Memory B cell (primary cell): ENCODE measurements around the gene DENND6B.

ENCODE experiments used
- ATAC-seq: fragments of 150-1000 bp; cut with Tn5 transposase; 2 replicates; pipeline ENCODE4 v1.10.0; 2021; ENCODE audit warnings: low read depth, mild to moderate bottlenecking, moderate library complexity
- DNase-seq, 2 donors: peaks; one replicate each; pipeline ENCODE4 v3.0.0; 2022; ENCODE audit warnings: low spot score in 2 of 2
- H3K27ac Mint-ChIP-seq: one replicate; pipeline ENCODE4 v1.8.0; 2022; ENCODE audit warnings: mild to moderate bottlenecking, moderate library complexity, mixed read lengths
- H3K27me3 Mint-ChIP-seq: one replicate; pipeline ENCODE4 v1.8.0; 2022; ENCODE audit warnings: mixed read lengths
- H3K36me3 Mint-ChIP-seq: one replicate; pipeline ENCODE4 v1.8.0; 2022; ENCODE audit warnings: mild to moderate bottlenecking, mixed read lengths
- H3K4me1 Mint-ChIP-seq: one replicate; pipeline ENCODE4 v1.8.0; 2022; ENCODE audit warnings: mixed read lengths
- H3K4me3 Mint-ChIP-seq: one replicate; pipeline ENCODE4 v1.8.0; 2022; ENCODE audit warnings: mild to moderate bottlenecking, moderate library complexity, mixed read lengths
- H3K9me3 Mint-ChIP-seq: one replicate; pipeline ENCODE4 v1.8.0; 2022; ENCODE audit warnings: mixed read lengths

The DENND6B gene

DNA sequence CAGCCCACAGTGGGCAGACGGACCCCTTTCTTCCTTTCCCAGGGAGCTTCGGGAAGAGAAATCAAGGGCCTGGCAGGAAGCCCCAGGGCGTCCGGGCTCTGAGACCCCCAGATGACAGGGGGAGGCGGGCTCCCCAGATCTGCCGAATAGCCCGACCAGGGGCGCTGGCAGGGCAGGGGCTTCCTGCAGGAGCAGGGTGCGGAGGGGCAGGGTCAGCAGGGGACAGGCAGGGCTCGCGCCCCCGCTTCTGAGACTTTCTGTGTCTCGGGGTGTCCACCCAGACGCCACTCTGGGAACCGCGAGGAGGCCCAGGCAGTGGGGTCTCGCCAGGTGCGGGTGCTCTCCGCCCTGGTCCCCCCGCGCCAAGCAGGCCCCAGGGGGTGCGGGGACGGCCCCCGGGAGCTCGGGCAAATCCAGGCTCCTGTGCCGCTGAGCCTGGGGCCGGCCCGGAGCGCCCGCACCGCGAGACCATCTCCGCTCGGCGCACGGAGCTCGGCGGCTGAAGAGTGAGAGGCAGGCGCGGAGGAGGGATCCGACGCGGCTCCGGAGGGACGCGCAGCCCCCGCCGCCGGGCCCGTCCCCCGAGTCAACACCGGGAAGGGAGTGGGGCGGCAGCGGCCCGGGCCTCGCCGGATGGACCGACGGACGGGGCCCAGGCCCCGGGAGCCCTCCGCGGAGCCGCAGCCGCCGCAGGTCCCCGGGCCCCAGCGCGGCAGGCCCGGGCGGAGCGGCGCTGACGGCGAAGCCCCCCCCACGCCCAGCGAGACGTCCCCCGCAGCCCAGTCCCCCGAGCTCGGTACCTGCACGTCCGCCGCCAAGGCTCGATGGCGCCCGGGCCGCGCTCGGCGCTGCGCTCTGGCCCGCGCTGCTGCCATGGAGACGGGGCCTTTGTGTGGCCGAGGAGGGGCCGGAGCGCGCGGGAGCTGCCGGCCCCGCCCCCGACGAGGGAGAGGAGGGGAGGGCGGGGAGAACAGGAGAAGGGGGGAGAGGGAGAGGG lies 19.8 kb downstream of the DENND6B start, which contains the start of gene PLXNB2:
TSS of gene PLXNB2 (minus strand) at position 894 of the 997 bp plus-strand sequence. CDS start 17,062 bp downstream, outside the sequence.
- ATAC-seq (peak; percentile 54), DNase-seq (peak in 1 of 2 donors; percentile 52)
- Mint-ChIP-seq H3K36me3 (no peaks in the 10 kb centered on the region), H3K9me3 (no peaks in the 10 kb centered on the region), H3K4me3 (peak within 1 kb of the TSS; percentile 67), H3K27me3 (no peaks in the 10 kb centered on the region), H3K4me1 (peaks cover 38% of the 10 kb centered on the region), H3K27ac (peak within 1 kb of the TSS; percentile 63)

DNA sequence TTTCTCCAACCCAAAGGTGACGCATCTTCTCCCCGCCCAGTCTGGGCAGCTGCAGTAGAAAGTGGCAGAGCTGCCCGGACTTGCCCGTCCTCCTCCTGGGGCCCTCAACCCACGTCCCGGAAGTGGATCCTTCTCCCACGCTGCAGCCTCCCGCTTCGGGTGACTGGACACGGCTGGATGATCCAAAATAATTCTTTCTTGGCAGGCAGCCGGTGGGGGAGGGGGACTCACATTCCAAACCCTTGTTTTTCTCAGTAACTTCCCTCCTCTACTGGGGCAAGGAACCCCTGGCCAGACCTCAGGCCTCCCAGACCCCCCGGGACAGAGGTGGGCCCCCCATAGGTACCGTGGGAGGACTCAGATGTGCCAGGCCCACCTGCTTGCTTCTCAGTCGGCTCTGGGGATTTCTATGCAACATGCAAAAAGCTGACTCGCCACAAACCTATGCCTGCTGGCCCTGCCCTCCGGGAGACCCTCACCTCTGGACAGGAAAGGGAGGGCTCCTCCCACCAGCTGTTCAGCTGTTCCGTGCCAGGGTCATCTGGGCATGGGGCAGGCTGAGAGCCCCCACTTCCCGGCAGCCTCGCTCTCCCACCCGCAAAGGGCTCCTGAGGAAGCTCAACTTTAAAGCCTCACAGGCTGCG lies 20.8 kb downstream of the DENND6B start:
- Mint-ChIP-seq H3K36me3 (no peaks in the 10 kb centered on the region), H3K27ac (no peak overlapping the region), H3K27me3 (no peaks in the 10 kb centered on the region), H3K4me1 (peaks cover 45% of the 10 kb centered on the region), H3K4me3 (peak overlapping the region; percentile 80), H3K9me3 (no peaks in the 10 kb centered on the region)
- ATAC-seq (no peak), DNase-seq (no peak)

DNA sequence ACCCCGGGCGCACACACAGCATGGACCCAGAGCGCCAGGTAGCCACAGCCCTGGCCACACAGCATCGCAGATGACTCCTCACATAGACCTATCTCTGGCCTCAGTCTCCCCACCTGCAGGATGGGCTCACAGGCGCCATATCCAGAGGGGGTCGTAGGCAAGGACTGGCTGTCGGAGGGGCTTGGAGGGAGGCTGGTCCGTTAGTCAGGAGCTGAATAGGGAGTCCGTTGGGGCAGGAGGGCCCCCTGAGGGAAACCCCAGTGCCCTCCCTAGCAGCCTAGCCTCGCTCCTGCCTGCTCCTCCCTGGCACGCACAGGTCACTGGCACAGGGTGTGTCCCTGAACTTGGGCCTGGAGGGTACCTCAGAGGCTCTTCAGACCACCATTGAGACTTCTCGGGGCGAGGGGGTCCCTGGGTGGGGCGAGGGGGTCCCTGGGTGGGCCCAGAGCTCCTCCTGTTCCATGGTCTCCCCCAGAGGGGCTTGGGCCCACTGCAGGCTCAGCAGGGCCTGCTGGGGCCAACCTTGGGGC lies 21.4 kb downstream of the DENND6B start:
- Mint-ChIP-seq H3K27me3 (no peaks in the 10 kb centered on the region), H3K9me3 (no peaks in the 10 kb centered on the region), H3K4me1 (peaks cover 49% of the 10 kb centered on the region), H3K36me3 (no peaks in the 10 kb centered on the region), H3K27ac (no peak overlapping the region), H3K4me3 (peak overlapping the region; percentile 80)
- DNase-seq: no peak
- ATAC-seq: no peak

DNA sequence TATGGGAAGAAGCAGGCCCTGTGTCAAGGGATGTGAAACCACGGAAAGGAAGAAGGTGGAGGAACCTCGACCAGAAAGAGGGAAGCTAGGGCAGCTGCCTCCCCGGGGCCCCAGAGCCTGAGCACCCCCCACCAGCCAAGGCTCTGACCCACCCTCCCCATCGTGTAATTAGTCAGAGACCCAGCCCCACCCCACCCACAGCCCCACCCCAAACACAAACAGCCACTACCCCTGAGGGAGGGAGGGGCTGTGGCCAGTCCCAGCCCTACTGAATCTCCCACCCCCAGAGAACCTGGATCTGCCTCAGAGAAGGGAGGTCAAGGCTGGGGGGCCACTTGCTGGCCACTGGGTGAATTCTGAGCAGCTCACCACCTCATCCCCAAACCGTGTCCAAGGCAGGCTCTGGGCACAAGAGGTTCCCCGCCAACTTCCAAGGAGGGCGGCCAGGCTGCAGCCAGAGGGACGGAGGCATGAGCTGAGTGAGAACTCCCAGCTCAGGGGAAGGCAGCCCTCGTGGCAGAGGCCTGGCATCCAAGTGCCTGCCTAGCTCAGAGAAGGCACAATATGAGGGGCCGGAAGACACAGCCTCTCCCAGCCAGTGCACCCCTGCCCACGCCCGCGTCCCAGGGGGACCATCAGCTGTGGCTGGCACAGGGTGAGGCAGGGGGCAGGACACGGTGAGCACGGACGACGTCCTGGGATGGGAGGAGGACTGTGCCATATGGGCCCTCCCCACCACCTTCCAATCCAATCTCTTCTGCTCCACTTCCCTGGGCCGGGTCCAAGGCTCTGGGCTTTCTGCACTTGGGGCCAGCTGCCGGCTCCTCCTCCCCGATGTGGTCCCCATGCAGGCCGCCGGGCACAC lies 22.1 kb downstream of the DENND6B start:
- Mint-ChIP-seq H3K4me3 (peak overlapping the region; percentile 60), H3K4me1 (peaks cover 49% of the 10 kb centered on the region), H3K36me3 (no peaks in the 10 kb centered on the region), H3K27me3 (no peaks in the 10 kb centered on the region), H3K9me3 (no peaks in the 10 kb centered on the region), H3K27ac (peak overlapping the region; percentile 29)
- no peak for DNase-seq
- peak; percentile 25 for ATAC-seq

DNA sequence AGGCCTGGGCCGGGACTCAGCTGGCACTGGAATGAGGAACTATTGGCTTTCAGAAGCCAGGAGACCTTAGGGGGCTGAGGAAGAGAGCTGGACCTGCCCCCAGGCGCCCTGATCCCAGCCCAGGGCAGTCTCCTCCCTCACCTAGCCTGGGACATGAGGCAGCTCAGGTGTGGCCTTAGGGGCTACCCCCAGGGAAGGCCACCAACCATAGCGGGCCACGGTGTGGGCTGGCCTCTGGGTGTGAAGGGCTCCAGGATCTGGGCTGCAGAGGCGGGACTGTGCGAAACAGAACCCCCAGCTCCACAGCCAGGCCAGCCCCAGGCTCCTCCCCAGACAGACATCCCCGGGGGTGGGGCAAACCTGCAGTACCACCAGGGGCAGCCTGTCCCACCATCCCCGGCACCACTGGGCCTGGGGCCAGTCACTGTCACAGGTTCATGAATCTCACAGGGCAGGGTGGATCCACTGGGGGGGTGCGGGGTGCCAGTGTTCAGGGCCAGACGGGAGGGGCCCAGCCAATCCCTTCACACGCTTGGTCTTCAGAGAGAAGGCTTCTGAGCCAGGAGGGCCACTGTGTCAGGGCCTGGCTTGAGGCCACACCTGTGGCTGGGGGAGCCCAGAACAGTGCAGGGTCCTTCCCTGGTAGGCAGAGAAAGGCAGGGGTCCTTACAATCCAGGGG lies 22.8 kb downstream of the DENND6B start:
- Mint-ChIP-seq H3K4me3 (peak overlapping the region; percentile 60), H3K36me3 (no peaks in the 10 kb centered on the region)

DNA sequence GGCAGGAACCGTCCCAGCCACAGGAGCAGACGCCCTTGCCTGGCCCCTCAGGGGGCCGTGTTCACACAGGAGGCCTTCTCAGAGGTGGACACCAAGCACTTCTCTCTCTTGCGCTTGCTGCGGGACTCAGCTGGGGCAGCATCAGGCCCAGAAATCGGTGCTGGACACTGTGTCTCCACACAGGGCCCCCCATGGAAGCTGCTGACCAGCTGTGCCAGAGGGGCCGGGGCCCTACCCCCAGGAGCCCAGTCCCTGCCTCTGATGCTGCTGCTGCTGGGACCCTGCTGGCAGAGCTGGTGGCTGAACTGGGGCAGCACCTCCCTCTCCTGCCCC lies 23.3 kb downstream of the DENND6B start:
- Mint-ChIP-seq H3K9me3 (no peaks in the 10 kb centered on the region), H3K27me3 (peaks cover 3% of the 10 kb centered on the region), H3K4me3 (no peak overlapping the region), H3K36me3 (no peaks in the 10 kb centered on the region), H3K27ac (no peak overlapping the region), H3K4me1 (peaks cover 49% of the 10 kb centered on the region)
- no peak for DNase-seq
- no peak for ATAC-seq

More for the DNA sequence above, 22.8 kb downstream of the DENND6B start:
- peak overlapping the region; percentile 29 for H3K27ac Mint-ChIP-seq
- no peaks in the 10 kb centered on the region for H3K9me3 Mint-ChIP-seq
- ATAC-seq: peak; percentile 31
- H3K27me3 Mint-ChIP-seq: peaks cover under 1% of the 10 kb centered on the region
- H3K4me1 Mint-ChIP-seq: peaks cover 50% of the 10 kb centered on the region
- DNase-seq: peak in 1 of 2 donors; percentile 51

DNA sequence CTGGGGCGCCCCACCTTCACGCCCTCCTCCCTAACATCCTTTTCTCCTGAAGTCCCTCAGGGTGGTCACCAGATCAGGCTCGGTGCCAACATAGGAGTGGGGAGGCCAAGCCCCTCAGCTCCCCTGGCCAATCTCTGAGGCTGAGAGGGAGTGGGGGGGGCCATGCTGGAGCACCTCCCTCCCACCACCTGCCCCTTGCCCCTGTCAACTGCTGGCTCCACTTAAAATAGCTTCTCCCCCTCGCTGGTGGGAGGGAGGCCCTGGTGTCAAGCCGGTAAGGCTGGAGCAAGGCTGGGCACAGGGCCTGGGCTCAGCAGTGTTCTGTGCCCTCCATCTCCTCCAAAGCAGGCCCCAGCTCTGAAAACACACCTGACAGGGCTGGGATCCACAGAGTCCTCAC lies 24.2 kb downstream of the DENND6B start:
- H3K27me3 Mint-ChIP-seq: peaks cover 3% of the 10 kb centered on the region
- H3K27ac Mint-ChIP-seq: no peak overlapping the region
- no peak overlapping the region for H3K4me3 Mint-ChIP-seq
- DNase-seq: no peak
- peaks cover 49% of the 10 kb centered on the region for H3K4me1 Mint-ChIP-seq
- H3K36me3 Mint-ChIP-seq: no peaks in the 10 kb centered on the region
- no peak for ATAC-seq
- H3K9me3 Mint-ChIP-seq: no peaks in the 10 kb centered on the region

DNA sequence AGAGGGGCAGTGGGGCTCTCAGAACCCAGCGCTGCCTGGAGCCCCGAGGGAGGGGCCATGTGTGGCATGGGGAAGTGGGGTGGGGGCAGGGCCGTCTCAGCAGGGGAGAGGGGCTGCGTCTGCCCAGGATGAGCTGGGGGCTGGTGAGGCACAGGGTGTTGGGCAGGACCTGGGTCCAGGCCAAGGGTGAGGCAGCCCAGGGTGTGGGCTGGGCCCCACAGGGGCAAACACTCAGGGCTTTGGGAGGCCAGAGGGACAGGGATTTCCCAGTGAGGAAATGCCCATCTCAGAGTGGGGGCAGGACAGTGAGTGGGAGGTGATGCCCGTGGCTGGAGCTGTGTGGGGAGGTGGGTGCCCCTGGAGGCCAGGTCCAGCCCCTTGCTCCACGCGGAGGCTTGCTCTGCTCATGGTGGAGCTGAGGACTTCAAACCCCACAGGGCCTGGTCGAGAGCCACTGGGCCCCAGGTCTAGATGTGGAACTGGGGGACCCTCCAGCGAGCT lies 24.7 kb downstream of the DENND6B start:
- H3K9me3 Mint-ChIP-seq: no peaks in the 10 kb centered on the region
- DNase-seq (no peak), ATAC-seq (no peak)
- no peaks in the 10 kb centered on the region for H3K36me3 Mint-ChIP-seq
- peaks cover 52% of the 10 kb centered on the region for H3K4me1 Mint-ChIP-seq
- H3K27ac Mint-ChIP-seq: peak overlapping the region; percentile 85
- peaks cover 7% of the 10 kb centered on the region for H3K27me3 Mint-ChIP-seq
- H3K4me3 Mint-ChIP-seq: peak overlapping the region; percentile 54

DNA sequence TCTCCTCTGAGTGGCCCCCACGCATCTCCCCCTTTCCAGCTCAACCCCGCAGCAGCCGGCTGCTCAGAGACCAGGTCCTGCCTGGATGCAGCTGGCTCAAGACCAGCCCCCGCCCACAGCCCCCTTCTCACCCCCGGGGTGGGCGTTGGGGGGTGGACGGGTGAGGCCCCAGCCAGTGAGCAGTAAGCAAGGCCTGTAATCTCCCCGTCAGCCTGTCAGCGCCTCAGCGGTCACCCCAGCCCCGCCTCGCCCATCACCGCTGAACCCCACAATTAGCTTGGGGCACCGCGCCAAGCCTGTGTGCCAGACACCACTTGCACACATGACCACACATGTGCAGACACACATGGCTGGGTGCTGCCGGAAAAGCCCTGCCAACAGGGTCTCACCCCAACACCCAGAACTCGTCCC lies 25.2 kb downstream of the DENND6B start:
- H3K9me3 Mint-ChIP-seq: no peaks in the 10 kb centered on the region
- H3K27ac Mint-ChIP-seq: peak overlapping the region; percentile 85
- DNase-seq (peak in 1 of 2 donors; percentile 56), ATAC-seq (peak; percentile 62)
- peaks cover 52% of the 10 kb centered on the region for H3K4me1 Mint-ChIP-seq
- no peaks in the 10 kb centered on the region for H3K36me3 Mint-ChIP-seq
- H3K27me3 Mint-ChIP-seq: peaks cover 7% of the 10 kb centered on the region
- H3K4me3 Mint-ChIP-seq: peak overlapping the region; percentile 54

DNA sequence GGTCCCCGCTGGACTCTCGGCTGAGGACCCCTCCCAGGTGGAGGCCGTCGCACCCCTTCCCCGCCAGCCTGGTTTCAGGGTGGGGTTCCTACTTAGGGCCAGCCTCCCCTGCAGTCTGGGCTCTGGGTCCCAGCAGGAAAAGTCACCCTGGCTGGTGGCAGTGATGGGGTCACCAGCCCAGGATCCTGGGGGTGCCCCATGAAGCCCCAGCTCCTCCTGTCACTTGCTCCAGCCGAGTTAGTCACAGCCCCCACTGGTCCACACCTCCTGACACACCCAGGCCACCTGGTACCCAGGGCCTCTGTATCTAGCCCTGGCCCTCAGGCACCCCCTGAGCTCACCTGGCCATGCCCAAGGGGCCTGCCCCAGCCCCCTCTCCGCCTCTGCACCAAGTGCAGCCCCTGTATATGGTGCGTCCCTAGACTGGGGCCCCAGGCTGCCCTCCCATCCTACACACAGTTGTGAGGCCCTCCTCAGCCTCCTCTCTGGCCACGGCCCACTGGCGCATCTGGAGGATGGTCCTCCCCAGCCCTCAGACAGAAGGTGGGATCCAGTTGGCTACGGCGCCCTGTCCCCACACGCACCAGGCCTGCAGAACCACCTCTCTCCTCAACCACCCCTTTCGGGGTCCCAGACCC lies 26.1 kb downstream of the DENND6B start:
- peak overlapping the region; percentile 53 for H3K27ac Mint-ChIP-seq
- peaks cover 45% of the 10 kb centered on the region for H3K4me1 Mint-ChIP-seq
- H3K36me3 Mint-ChIP-seq: no peaks in the 10 kb centered on the region
- no peak for ATAC-seq
- H3K4me3 Mint-ChIP-seq: peak overlapping the region; percentile 46
- no peaks in the 10 kb centered on the region for H3K9me3 Mint-ChIP-seq
- H3K27me3 Mint-ChIP-seq: peaks cover 7% of the 10 kb centered on the region
- DNase-seq: no peak

DNA sequence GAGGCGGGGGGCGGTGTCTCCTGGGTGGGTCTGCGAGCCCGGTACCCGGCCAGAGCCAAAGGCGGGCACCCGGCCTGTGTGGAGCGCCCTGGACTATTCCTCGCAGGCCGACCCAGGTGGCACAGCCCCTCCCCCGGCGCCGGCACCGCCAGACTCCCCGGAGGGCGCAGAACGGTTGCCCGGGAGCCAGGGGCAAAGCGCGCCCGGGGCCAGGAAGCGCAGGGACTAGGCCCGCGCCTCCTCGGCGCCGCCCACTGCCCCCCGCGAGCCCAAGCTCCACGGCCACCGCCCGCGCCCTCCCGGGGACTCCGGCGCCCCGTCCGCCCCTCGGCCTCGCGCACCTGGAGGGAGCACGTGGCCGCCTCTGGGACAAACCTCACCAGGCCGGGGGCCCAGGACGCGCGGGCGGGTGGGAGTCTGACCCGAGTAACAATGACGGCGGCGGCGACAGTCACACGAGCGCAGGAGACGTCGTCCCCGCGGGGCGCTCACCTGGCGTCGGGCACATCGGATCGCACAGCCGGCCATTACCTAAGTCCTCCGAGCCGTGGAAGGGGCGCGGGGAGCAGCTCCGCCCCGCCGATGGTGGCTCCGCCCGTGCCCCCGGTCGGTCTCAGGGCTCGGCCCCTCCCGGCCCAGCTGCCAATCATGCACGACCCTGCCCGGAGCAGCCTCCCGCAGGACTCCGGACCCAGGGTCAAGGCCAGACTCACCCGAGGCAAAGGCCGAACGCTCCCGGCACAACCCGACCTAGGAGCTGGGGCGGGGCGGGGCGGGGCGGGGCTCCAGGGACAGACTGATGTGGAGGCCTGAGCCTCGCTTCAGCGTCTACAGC lies 26.8 kb downstream of the DENND6B start:
- no peak overlapping the region for H3K4me3 Mint-ChIP-seq
- H3K27me3 Mint-ChIP-seq: peaks cover 7% of the 10 kb centered on the region
- DNase-seq (no peak), ATAC-seq (no peak)
- H3K27ac Mint-ChIP-seq: no peak overlapping the region
- H3K36me3 Mint-ChIP-seq: no peaks in the 10 kb centered on the region
- peaks cover 42% of the 10 kb centered on the region for H3K4me1 Mint-ChIP-seq
- H3K9me3 Mint-ChIP-seq: no peaks in the 10 kb centered on the region
